Activated CD8-positive, alpha-beta memory T cell treated with anti-CD3 and anti-CD28 coated beads for 4 hours (primary cell): ENCODE measurements around the gene CREB5.

Source experiments
- DNase-seq, 2 donors: peaks; one replicate each; pipeline ENCODE4 v3.0.0-alpha.2; 2020; ENCODE audit warnings: low read depth in 2 of 2

Gene CREB5

GRCh38 chr7:28744951-28745350 lies 332.6 kb downstream of the CREB5 start:
- DNase-seq, result no peak

- DNase-seq, result no peak
These were observed 333.0 kb downstream of the CREB5 start for GRCh38 chr7:28745351-28745750.

- no peak for DNase-seq
These were observed 335.1 kb downstream of the CREB5 start for GRCh38 chr7:28747404-28747803.

GRCh38 chr7:28747854-28748253 lies 335.5 kb downstream of the CREB5 start:
- DNase-seq, result no peak

GRCh38 chr7:28748346-28748745 lies 336.0 kb downstream of the CREB5 start:
- no peak for DNase-seq

- DNase-seq, result no peak
These were observed 336.7 kb downstream of the CREB5 start for GRCh38 chr7:28748933-28749584.

- no peak for DNase-seq
These were observed 337.3 kb downstream of the CREB5 start for GRCh38 chr7:28749638-28750037.

- no peak for DNase-seq
These were observed 338.7 kb downstream of the CREB5 start for GRCh38 chr7:28750981-28751380.

- DNase-seq, result no peak
These were observed 341.3 kb downstream of the CREB5 start for GRCh38 chr7:28753613-28754012.

- no peak for DNase-seq
These were observed 341.7 kb downstream of the CREB5 start for GRCh38 chr7:28754027-28754426.

GRCh38 chr7:28754447-28754846 lies 342.1 kb downstream of the CREB5 start:
- no peak for DNase-seq

- no peak for DNase-seq
These were observed 342.9 kb downstream of the CREB5 start for GRCh38 chr7:28755255-28755654.

GRCh38 chr7:28758186-28758585 lies 345.9 kb downstream of the CREB5 start:
- no peak for DNase-seq

- DNase-seq, result no peak
These were observed 347.2 kb downstream of the CREB5 start for GRCh38 chr7:28759475-28759971.

GRCh38 chr7:28761505-28761904 lies 349.2 kb downstream of the CREB5 start:
- DNase-seq, result no peak

GRCh38 chr7:28762651-28763050 lies 350.3 kb downstream of the CREB5 start:
- no peak for DNase-seq

GRCh38 chr7:28766359-28766758 lies 354.0 kb downstream of the CREB5 start:
- no peak for DNase-seq

- DNase-seq, result no peak
These were observed 355.0 kb downstream of the CREB5 start for GRCh38 chr7:28767356-28767755.

GRCh38 chr7:28768577-28769147 lies 356.3 kb downstream of the CREB5 start:
- no peak for DNase-seq

GRCh38 chr7:28771906-28772622 lies 359.7 kb downstream of the CREB5 start:
- no peak for DNase-seq

GRCh38 chr7:28773423-28774145 lies 361.3 kb downstream of the CREB5 start:
- DNase-seq, result no peak

GRCh38 chr7:28774261-28774988 lies 362.1 kb downstream of the CREB5 start:
- no peak for DNase-seq
